D721Med (cell line): ENCODE measurements around the gene NBR1.
"Not testable (repeated sequence)": the region's sequence is repeated elsewhere in the genome, so short reads cannot be mapped to it uniquely, and the experiment has no call there.

Experiments used
- DNase-seq: peaks from one replicate; pipeline ENCODE4 v3.0.0; 2011; ENCODE audit warnings: low spot score; ENCODE audit not compliant: insufficient read length
- FAIRE-seq: peaks from 2 replicates; lab custom pipeline; 2011; peaks lifted over from hg19 to GRCh38; lab: Jason Lieb, UNC
- TF ChIP-seq, protein P1 (sequence below): IDR thresholded peaks from 2 replicates; pipeline ENCODE4 v1.5.1; 2012; ENCODE audit warnings: mild to moderate bottlenecking, control low read depth; ENCODE audit not compliant: insufficient read depth; ENCODE audit errors: missing control alignments

NBR1 gene

DNA sequence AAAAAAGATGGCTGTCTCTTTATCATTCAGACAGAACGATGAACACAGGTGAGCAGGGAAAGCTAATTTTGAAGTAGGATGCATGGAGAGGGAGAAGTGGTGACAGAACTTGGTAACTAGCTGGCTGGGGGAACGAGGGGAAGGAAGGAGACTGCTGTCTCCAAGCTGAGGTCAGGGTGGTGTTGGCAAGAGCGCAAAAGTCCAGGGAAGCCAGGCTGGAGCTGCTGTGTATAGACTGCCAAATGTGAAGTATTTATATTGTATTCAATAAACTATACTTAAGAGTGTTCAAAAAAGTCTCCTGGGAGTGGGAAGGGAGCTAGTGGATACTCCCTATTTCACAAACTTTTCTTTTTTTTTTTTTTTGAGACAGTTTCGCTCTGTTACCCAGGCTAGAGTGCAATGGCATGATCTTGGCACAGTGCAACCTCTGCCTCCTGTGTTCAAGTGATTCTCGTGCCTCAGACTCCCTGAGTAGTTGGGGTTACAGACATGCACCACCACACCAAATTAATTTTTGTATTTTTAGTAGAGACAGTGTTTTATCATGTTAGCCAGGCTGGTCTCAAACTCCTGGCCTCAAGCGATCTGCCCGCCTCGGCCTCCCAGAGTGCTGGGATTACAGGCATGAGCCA lies 48.8 kb downstream of the NBR1 start:
- FAIRE-seq: no peak
- no peak for DNase-seq
- TF ChIP-seq, protein P1, sequence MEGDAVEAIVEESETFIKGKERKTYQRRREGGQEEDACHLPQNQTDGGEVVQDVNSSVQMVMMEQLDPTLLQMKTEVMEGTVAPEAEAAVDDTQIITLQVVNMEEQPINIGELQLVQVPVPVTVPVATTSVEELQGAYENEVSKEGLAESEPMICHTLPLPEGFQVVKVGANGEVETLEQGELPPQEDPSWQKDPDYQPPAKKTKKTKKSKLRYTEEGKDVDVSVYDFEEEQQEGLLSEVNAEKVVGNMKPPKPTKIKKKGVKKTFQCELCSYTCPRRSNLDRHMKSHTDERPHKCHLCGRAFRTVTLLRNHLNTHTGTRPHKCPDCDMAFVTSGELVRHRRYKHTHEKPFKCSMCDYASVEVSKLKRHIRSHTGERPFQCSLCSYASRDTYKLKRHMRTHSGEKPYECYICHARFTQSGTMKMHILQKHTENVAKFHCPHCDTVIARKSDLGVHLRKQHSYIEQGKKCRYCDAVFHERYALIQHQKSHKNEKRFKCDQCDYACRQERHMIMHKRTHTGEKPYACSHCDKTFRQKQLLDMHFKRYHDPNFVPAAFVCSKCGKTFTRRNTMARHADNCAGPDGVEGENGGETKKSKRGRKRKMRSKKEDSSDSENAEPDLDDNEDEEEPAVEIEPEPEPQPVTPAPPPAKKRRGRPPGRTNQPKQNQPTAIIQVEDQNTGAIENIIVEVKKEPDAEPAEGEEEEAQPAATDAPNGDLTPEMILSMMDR: no peak

DNA sequence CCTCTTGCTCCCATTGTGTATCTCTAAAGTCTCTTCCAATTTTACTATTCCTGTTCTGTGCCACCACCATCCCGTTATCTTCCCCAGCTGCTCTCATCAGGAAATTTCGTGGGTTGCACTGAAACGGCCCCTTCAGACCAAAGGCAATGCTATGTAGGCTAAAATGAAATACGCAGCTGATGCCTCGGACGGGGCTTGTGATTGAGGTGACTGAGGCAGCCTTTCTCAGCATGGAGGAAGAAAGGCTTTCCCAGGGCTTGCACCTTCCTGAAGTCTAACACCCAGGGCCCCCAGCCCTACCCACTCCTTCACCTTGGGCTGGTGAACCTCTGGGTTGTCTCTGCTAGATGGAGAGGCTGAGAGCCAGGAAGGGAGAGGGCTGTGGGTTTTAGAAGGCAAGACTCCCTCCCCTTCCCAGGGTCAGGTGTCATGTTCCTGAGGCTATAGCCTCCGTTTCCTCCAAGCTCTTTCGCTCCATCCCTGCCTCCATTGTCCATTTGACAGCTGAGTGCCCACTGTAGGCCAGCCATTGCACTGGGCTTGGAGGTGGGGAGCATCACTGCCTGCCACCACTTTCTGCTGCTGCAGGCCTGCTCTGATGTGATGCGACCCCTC lies 49.6 kb downstream of the NBR1 start:
- FAIRE-seq (no peak), DNase-seq (no peak)
- TF ChIP-seq, protein P1: no peak

DNA sequence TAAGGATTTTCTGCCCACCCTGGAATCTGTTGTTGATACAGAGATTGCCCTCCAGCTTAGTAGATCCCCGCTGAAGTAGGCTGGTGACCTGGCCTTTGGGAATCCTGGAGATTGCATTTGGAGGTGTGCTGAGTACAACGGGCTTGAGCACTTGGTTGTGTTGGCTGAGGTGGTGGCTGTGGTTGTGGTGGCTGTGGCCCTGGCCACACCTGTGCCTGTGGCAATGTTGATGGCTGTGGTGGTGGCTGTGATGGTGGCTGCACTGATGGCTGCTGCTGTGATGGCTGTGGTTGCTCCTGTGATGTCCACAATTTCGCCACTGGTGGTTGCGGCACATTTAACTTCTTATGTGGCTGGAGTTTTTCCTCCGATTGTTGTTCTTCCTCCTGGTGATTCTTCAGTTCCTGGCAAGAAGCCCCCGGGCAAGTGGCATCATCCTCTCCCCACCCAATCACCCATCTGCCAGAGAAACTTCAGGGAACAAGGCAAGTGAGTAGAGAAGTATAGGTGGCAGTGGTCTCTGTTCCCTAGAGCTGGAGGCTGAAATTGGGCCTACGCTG lies 53.2 kb downstream of the NBR1 start:
- DNase-seq: no peak
- FAIRE-seq: no peak
- TF ChIP-seq, protein P1: no peak

DNA sequence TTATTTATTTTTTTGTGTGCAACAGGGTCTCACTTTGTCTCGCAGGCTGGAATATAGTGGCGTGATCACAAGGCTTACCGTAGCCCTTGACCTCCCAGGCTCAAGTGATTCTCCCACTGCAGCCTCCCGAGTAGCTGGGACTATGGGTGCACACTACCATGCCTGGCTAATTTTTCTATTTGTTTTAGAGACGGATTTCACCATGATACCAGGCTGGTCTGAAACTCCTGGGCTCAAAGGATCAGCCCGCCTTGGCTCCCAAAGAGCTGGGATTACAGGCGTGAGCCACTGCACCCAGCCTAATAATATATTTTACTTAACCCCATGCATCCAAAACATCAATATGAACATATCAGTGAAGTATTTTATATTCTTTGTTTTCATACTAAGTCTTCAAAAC lies 55.4 kb downstream of the NBR1 start:
- no peak for FAIRE-seq
- TF ChIP-seq, protein P1: no peak

DNA sequence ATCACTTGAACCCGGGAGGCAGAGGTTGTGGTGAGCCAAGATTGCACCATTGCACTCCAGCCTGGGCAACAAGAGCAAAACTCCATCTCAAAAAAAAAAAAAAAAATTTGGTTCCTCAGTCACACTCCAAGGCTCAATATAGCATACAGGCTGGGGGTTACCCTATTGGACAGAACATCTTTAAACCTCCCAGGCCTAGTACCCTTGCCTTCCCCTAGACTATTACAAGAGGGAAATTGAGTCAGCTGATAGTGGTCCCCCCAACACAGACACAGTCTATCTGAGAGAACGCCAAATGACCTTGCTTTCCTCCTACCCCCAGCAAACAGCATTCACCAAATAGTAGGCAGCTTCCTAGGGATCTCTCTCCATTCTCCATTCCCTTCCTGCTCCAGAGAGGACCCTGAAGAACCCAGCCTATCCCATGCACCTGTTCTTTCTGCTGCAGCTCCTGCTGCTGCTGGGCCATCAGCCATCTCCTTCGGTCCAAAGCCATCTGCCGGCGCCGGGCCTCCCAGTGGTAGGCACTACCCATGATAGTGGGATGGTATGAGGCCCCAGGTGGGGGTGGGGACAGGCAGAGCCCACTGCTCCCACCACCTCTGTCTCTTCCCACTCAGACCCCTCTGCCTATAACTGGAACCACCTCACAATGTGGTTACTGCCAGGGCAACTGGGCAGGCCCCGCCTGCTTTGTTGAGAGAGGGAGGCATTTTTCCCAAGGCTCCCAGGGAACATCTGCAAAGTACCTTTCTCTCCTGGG lies 57.2 kb downstream of the NBR1 start, which contains the start of gene CCDC200:
Gene CCDC200, minus strand, starts transcription at position 604 of the 763 bp plus-strand sequence. Its CDS starts 69 bp downstream, at position 535.
- not testable (repeated sequence) for DNase-seq, FAIRE-seq

More for the DNA sequence above, 55.4 kb downstream of the NBR1 start:
- DNase-seq: no peak

DNA sequence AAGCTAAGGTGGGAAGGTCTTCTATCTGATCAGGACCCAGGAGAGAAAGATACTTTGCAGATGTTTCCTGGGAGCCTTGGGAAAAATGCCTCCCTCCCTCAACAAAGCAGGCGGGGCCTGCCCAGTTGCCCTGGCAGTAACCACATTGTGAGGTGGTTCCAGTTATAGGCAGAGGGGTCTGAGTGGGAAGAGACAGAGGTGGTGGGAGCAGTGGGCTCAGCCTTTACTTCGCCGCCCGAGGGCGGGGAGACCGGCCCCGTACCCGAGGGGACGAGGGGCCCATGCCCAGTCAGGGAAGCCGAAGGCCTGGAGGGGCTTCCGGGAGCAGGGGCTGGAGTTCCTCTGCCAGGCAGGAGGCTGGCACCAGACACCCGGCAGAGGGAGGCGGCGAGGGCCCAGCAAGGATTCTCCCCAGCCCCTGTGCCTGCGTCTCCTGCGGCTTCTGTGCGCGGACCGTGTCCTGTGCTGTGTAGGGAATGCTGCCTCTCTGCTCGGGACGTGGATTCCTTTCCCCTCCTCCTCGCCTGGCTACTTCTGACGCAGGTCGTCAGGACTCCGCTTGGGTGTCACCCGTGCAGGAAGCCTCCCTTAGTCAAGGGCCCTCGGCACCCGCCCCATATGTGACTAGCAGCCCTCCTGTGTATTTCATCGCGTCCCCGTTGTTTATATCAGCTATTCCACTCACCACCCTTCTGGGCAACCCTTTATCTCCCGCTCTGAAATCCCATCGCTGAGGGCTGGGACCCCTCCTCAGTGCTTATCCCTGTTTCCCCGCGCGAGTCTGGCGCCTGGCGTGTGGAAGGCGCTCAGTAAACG lies 60.4 kb downstream of the NBR1 start:
- not testable (repeated sequence) for FAIRE-seq, DNase-seq

DNA sequence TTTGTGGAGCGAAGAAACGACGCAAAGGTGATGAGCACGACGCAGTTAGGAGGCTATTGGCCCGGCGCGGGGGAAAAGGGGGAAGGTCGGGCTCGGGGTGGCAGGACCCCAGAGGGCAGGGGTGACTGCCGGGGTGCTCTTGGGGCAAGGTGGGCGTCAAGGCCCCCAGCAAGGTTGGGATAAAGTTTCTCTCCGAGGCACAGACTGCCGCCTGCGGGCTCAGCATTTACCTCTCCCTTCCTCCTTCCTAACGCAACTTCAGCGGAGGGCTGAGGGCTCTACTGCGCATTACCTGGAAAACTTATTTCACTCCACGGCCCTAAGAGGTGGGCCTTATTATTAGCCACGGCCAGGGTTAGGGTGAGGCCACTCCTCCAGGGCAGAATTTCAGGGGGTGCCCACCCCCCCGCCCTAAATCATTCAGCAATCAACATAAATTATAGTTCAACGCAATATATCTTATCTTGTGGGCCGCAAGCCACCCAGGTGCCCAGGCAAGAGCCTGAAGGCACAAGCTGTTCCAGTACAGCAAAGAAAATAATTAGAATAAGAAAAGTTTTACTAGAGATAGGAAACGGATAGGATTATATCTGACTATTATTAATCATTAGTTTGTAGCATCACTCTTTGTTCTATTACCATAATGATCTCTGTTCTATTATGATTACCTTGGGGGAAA lies 61.1 kb downstream of the NBR1 start:
- FAIRE-seq, DNase-seq: not testable (repeated sequence)

DNA sequence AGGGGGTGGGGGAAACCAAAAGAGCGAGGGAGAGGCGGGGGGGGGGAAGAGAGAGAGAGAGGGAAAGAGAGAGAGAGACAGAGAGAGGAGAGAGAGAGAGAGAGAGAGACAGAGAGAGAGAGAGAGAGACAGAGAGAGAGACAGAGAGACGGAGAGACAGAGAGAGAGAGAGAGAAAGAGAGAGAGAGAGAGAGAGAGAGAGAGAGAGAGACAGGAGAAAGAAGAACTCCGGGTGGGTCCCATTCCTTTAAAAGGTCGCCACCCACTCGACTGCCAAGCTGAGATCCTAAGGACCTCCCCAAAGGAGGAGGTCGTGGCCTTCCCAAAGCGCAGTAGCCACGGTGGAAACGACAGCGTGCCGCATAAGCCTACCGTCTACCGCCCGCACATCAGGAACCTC lies 62.2 kb downstream of the NBR1 start:
- not testable (repeated sequence) for FAIRE-seq, DNase-seq

DNA sequence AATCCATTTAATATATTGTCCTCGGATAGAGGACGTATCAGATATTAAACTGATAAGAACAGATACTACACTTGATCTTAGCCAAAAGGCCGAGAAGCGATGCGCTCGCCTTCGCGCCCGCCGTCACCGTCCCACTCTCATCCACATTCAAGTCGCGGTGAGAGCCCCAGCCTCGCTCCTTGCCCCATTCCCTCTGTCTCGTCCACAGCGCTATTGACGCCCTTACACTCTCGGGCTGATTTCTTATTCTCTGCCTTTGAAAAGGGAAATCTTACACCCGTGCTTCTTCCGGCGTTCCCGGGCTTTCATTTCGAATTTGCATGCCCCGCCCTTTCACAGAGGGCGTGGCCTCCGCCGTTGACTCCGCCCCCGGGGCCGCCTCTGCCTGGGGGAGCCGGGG lies 62.9 kb downstream of the NBR1 start, which contains the start of gene RNU2-1:
Gene RNU2-1, minus strand, starts transcription at position 101 of the 400 bp plus-strand sequence.
- DNase-seq, FAIRE-seq: not testable (repeated sequence)

DNA sequence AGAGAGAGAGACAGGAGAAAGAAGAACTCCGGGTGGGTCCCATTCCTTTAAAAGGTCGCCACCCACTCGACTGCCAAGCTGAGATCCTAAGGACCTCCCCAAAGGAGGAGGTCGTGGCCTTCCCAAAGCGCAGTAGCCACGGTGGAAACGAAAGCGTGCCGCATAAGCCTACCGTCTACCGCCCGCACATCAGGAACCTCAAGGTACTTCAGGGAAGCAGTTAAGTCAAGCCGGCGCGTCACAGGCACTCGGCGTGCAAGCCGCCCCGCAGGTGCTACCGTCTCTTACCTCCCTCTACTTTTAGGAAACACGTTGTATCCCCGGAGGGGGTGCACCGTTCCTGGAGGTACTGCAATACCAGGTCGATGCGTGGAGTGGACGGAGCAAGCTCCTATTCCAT lies 68.6 kb downstream of the NBR1 start:
- FAIRE-seq, DNase-seq: not testable (repeated sequence)

DNA sequence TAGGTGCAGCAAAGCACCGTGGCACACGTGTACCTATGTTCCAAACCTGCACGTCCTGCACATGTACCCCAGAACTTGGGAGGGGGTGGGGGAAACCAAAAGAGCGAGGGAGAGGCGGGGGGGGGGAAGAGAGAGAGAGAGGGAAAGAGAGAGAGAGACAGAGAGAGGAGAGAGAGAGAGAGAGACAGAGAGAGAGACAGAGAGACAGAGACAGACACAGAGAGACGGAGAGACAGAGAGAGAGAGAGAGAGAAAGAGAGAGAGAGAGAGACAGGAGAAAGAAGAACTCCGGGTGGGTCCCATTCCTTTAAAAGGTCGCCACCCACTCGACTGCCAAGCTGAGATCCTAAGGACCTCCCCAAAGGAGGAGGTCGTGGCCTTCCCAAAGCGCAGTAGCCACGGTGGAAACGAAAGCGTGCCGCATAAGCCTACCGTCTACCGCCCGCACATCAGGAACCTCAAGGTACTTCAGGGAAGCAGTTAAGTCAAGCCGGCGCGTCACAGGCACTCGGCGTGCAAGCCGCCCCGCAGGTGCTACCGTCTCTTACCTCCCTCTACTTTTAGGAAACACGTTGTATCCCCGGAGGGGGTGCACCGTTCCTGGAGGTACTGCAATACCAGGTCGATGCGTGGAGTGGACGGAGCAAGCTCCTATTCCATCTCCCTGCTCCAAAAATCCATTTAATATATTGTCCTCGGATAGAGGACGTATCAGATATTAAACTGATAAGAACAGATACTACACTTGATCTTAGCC lies 69.8 kb downstream of the NBR1 start:
- not testable (repeated sequence) for DNase-seq, FAIRE-seq

DNA sequence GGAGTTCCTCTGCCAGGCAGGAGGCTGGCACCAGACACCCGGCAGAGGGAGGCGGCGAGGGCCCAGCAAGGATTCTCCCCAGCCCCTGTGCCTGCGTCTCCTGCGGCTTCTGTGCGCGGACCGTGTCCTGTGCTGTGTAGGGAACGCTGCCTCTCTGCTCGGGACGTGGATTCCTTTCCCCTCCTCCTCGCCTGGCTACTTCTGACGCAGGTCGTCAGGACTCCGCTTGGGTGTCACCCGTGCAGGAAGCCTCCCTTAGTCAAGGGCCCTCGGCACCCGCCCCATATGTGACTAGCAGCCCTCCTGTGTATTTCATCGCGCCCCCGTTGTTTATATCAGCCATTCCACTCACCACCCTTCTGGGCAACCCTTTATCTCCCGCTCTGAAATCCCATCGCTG lies 75.4 kb downstream of the NBR1 start:
- FAIRE-seq: not testable (repeated sequence)

More for the DNA sequence above, 75.4 kb downstream of the NBR1 start:
- not testable (repeated sequence) for DNase-seq
